GM21528 (cell line): Measurements from ENCODE around the gene CNN1.
A peak's percentile ranks its signal among the peaks of the same experiment; 100 is the strongest.

ENCODE experiments used
- ATAC-seq: cut with Tn5 transposase; IDR thresholded peaks from one replicate; pipeline ENCODE4 v1.9.1; 2021; ENCODE audit warnings: mild to moderate bottlenecking, moderate library complexity; ENCODE audit not compliant: unreplicated experiment, low FRiP score

Gene CNN1

DNA sequence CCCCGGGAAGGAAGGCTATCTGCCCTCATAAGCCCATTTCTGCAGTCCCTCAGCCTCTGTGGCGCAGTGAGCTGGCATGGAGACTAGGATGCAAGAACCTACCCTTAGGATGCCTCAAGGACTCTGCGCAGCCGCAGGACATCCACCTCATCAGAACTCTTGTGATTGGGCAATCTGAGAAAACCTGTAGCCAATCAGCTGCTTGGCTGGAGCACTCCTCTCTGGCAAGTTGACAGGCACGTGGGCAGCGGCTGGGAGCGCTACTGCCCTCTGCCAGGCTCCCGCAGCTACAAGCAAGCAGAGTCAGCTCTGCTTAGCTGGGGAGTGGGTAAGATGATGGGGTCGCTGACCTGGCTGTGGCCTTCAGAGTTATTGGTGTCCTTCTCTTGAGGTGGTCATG lies 8.2 kb upstream of the CNN1 start:
- ATAC-seq, result no peak

DNA sequence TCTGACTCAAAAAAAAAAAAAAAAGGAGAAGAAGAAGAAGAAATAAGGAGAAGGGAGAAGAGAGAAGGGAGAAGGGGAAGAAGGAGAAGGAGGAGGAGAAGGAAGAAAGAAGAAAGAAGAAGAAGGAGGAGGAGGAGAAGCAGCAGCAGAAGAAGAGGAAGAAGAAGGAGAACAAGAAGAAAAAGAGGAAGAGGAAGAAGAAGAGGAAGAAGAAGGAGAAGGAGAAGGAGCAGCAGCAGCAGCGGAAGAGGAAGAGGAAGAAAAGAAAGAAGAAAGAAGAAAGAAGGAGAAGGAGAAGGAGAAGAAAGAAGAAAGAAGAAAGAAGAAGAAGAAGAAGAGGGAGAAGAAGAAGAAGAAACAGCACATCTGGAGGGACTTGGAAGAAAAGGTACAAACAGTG lies 4.1 kb upstream of the CNN1 start:
- no peak for ATAC-seq

DNA sequence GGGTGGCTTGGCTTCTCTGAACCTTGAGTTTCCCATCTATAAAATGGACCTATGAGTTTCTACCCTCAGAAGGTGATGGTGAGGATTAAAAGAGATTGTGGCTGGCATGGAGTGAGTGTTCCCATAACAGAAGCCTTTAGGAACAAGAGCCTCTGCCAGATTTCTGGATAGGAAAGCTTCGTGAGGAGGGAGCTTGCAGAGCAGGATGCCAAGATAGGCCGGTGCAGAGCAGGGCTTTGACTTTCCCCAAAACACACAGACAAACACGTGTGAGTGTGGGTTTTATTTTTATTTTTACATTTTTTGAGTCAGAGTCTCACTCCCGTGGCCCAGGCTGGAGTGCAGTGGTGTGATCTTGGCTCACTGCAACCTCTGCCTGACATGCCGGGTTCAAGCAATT lies 3.7 kb upstream of the CNN1 start:
- no peak for ATAC-seq

DNA sequence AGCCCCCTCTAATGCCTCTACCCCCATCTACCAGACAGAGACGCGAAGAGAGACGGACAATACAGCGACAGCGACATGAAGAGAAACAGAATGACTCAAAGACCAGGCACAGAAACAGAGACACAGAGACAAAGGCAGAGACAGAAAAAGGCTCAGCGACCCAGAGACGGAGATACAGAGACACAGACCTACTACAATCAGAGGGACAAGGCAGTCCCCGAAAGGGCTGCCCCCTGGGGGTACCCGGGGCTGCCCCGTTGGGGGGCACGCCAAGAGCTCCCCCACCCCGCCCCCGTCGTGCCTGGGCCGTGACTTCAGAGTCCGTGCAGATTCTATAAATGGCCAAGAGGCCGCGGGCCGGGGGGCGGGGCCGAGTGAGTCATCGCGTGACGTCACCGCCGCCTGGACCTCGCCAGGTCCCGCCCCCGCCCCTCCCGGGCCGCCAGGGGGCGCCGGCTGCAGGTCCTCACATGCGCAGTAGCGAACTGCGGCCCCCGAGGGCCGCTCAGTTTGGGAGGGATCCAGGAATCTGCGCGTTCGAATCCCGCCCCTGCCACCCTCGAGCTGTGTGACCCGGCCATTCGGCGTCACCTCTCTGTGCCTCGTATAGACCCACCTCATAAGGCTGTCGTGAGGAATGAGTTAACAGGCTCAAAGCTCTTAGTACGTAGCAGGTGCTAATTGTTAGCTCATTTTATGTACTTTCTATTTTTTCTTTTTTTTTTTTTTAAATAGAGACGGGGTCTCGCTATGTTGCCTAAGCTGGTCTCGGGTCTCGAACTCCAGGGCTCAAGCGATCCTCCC lies 2.7 kb upstream of the CNN1 start:
- no peak for ATAC-seq

GRCh38 chr19:11539495-11540365 lies 1.1 kb downstream of the CNN1 start:
- no peak for ATAC-seq

GRCh38 chr19:11540645-11541044 lies 2.0 kb downstream of the CNN1 start:
- ATAC-seq, result no peak

DNA sequence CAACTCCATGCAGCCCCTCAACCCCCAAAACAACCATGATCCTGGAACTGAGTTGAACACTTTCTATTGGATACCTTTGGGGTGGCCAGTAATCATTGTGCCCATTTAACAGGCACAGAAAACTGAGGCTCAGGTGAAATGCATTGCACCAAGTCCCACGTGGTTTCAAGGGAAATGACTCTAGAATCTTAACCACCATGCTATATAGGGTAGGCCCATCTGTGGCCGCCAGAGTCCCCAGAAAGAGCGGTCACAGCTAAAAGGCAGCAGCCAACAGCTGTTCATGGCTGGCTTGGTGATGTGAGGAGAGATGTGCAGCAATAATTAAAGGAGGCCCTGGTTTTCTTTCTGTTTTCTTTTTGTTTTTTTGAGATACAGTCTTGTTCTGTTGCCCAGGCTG lies 2.6 kb downstream of the CNN1 start:
- no peak for ATAC-seq

DNA sequence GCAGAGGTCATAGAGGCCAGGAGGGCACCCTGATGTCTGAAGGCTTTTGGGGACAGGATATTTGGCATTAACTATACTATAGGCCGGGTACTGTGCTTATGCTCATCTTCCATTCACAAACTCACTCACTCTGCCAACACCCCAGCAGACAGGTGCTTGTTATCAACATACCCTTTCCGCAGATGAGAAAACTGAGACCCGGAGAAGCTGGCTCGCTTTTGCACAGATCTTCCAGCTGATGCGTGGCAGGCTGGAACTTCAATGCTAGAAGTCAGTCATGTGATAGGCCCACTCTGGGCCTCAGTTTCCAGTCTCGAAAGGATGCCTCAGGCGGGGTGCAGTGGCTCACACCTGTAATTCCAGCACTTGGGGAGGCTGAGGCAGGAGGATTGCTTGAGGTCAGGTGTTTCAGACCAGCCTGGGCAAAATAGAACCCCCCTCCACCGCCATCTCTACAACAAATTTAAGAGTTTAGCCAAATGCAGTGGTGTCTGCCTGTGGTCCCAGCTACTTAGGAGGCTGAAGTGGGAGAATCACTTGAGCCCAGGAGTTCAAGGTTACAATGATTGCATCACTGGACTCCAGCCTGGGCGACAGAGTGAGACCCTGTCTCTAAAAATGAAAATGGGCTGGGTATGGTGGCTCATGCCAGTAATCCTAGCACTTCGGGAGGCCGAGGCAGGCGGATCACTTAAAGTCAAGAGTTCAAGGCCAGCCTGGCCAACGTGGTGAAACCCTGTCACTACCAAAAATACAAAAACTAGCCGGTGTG lies 9.5 kb downstream of the CNN1 start:
- no peak for ATAC-seq

DNA sequence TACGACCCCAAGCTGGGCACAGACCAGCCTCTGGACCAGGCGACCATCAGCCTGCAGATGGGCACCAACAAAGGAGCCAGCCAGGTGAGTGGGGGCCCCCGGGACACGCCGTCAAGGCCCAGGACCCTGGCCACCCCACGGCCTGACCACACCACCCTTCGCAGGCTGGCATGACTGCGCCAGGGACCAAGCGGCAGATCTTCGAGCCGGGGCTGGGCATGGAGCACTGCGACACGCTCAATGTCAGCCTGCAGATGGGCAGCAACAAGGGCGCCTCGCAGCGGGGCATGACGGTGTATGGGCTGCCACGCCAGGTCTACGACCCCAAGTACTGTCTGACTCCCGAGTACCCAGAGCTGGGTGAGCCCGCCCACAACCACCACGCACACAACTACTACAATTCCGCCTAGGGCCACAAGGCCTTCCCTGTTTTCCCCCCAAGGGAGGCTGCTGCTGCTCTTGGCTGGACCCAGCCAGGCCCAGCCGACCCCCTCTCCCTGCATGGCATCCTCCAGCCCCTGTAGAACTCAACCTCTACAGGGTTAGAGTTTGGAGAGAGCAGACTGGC lies 10.8 kb downstream of the CNN1 start:
- no peak for ATAC-seq

GRCh38 chr19:11550265-11550664 lies 11.6 kb downstream of the CNN1 start:
- ATAC-seq, result no peak

DNA sequence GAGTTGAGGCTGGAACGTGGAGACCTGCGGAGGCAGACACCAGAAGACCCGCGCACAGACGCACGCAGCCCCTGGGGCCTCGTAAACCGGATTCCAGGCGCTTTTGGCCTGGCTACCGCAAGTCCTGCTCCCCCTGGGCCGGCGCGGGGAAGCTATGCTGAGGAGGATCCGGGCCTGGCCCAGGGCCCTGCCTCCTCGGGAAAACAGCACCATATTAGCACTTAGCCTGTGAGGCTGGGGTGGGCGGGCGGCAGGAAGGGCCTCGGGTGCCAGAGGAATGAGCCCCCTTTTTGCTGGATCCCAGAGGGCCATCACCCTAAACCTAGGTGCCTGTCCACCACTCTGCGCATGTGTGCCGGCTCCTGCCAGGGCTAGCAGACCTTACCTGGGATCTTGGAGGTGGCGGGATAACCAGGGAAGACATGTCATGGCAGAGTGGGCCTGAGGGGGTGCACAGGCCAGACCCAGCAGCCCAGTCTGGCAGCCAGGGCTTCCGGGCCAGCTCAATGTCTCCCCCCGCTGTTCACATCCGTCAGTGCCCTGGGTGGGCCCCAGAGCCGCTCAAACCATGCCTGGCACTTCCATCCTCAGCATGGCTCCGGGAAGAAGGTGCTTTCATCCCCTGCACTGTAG lies 13.1 kb downstream of the CNN1 start:
- no peak for ATAC-seq

DNA sequence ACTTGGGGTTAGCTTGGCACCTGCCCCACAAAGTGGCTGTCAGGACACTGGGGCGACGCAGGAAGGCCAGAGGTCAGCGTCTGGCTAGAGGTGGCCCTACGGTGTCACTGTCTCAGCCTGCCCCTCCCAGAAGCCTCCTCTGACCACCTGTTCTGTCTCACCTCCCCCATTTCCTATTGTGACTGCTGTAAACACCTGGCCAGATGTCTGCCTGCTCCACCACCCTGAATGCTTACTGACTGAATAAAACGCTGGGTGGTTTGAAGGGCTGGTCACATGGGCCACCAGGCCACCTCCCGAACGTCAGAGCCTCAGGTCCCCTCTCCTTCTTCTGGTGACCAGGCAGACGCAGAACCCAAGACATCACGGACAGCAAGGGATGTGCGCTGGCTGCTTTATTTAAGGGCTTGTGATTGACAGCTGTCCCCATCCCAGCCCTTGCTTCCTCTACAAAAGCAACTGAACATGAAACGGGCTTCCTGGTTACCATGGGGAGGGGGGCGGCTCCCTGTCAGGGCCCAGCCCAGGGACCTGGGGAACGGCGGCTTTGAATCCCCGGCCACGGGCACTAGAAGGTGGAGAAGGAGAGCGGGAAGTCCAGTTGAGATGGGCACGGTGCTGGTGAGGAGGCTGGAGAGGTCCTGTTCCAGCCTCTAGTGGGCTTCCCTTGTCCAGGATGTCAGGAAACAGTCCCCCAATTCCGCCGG lies 14.2 kb downstream of the CNN1 start:
- no peak for ATAC-seq

GRCh38 chr19:11554160-11554559 lies 15.5 kb downstream of the CNN1 start:
- ATAC-seq, result no peak

- ATAC-seq, result no peak
Measured at GRCh38 chr19:11555246-11555645, 16.6 kb downstream of the CNN1 start.

- ATAC-seq, result no peak
Measured at GRCh38 chr19:11556634-11557420, 18.2 kb downstream of the CNN1 start.

GRCh38 chr19:11558881-11559828 lies 20.5 kb downstream of the CNN1 start, which contains the start of gene ELOF1:
TSS of gene ELOF1 (minus strand) at chr19:11559230. CDS start at chr19:11554347, 4,883 bp downstream.
- ATAC-seq, result peak; percentile 71

DNA sequence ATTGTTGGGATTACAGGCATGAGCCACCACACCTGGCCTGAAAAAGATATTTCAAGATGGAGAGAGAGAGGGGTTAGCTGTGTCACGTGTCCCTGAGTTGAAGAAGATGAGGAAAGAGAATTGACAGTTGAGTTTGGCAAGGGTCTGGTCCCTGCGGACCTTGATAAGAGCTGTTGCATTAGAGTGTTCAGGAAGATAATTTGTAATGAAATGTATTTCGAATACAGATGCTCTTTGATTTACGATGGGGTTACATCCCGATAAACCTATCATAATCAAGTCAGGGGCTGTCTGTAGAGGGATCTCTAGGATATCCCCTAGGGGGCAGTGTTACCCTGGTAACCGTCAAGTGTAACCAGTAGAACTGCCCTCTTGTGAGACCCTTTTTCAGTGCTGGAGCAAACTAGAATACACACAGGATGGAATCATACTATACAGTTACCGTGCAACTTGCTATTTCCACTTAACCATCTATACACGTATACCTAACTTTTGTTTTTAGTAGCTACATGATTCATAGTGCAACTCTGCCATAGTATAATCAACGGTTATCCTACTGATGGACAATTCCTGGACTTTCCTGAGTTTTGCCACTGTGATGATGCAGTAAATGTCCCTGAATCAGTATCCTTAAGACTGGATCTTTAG lies 21.9 kb downstream of the CNN1 start:
- ATAC-seq, result no peak
